AG04449 (cell line): ENCODE data around the gene SLC35E3.

ENCODE experiments used
- CTCF ChIA-PET: fragments of 350-600 bp; formaldehyde crosslinking; extraction: SDS; loops from one replicate; lab custom pipeline; 2021; ENCODE audit warnings: antibody characterized with exemption; lab: Yijun Ruan, JAX
- POLR2A ChIA-PET: fragments of 400-600, 350-600 bp; formaldehyde crosslinking; extraction: SDS; loops from one replicate; lab custom pipeline; 2020; ENCODE audit warnings: antibody characterized with exemption, inconsistent platforms; lab: Yijun Ruan, JAX
- DNase-seq: peaks from one replicate; pipeline ENCODE4 v3.0.0-alpha.2; 2010; ENCODE audit warnings: low read depth, low spot score
- H3K4me3 ChIP-seq: 2 replicates; pipeline ENCODE4 v1.5.1; 2011; ENCODE audit warnings: low read depth, mild to moderate bottlenecking, control low read depth, low read length
- CTCF ChIP-seq: IDR thresholded peaks from one replicate; pipeline ENCODE4 v1.5.1; 2011; ENCODE audit warnings: mild to moderate bottlenecking, moderate library complexity, low read length, control low read depth, inconsistent platforms; ENCODE audit not compliant: insufficient read depth; ENCODE audit errors: missing control alignments

The SLC35E3 gene

DNA sequence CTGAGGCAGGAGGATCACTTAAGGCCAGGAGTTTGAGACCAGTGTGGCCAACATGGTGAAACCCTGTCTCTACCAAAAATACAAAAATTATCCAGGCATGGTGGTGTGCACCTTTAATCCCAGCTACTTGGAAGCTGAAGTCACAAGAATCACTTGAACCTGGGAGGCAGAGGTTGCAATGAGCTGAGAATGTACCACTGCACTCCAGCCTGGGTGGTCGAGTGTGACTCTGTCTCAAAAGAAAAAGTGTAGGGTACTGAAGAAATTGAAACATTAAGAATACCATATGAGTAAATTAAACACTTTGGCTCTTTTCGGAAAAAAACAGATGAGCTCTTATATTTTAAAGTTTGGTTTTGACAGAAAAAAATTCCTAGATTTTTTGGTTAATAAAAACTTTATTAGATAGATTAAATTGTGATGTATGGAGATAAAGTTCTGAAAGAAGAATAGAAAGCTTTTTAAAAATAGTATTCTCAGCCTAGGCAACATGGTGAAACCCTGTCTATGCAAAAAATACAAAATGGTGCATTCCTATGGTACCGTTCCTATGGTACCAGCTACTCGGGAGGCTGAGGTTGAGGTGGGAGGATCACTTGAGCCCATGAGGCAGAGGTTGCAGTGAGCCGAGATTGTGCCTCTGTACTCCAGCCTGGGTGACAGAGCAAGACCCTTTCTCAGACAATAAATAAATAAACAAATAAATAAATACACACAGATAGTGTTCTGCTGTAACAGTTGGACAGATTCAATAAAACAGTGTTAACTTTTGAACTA lies 82.1 kb downstream of the SLC35E3 start:
- TF ChIP-seq CTCF: no peak
- CTCF ChIA-PET: interaction anchor here (0.7 to 1.0 kb wide), 7 partner anchors 8 to 20 kb away, joined by 3 to 5 read pairs (median 4); partner anchors contain the start of gene MDM2
- no peak for DNase-seq
- no peak overlapping the region for H3K4me3 ChIP-seq
- POLR2A ChIA-PET: interaction anchor here (0.7 kb wide), 1 partner anchor 26 kb away, joined by 3 read pairs; no protein-coding TSS in a partner anchor

DNA sequence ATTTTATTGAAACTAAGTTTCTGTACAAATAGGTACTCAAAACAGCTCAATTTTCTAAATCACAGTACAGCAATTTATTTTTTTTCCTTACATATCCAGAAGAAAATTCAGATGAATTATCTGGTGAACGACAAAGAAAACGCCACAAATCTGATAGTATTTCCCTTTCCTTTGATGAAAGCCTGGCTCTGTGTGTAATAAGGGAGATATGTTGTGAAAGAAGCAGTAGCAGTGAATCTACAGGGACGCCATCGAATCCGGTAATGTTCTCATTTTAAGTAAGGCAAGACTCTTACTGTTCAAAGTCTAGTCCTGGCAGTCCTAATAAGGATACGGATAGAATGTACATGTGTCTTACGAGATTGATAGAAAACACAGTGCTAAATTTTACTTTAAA lies 82.7 kb downstream of the SLC35E3 start:
- CTCF ChIA-PET: interaction anchor here (0.9 to 1.0 kb wide), 5 partner anchors 8 to 20 kb away, joined by 3 to 4 read pairs (median 4); partner anchors contain the start of gene MDM2
- no peak overlapping the region for H3K4me3 ChIP-seq
- POLR2A ChIA-PET: interaction anchor here (0.7 kb wide), 1 partner anchor 25 kb away, joined by 3 read pairs; no protein-coding TSS in a partner anchor
- DNase-seq: no peak
- TF ChIP-seq CTCF: no peak
